T-helper 1 cell treated with Interleukin-12 subunit alpha and Interleukin-12 subunit beta and Interleukin-4 antibody, amounts not matched to agents 30 μg/mL and 1 μg/mL, for 36 hours (primary cell): ENCODE data around the gene RNU6-8.

Experiments
- H3K27ac Mint-ChIP-seq: one replicate; pipeline ENCODE4 v1.8.0; 2021; ENCODE audit warnings: mild to moderate bottlenecking, mixed read lengths
- H3K27me3 Mint-ChIP-seq: one replicate; pipeline ENCODE4 v1.8.0; 2021; ENCODE audit warnings: low read depth, mixed read lengths
- H3K36me3 Mint-ChIP-seq: one replicate; pipeline ENCODE4 v1.8.0; 2021; ENCODE audit warnings: low read depth, mixed read lengths
- H3K4me1 Mint-ChIP-seq: one replicate; pipeline ENCODE4 v1.8.0; 2021; ENCODE audit warnings: low read depth, mixed read lengths
- H3K4me3 Mint-ChIP-seq: one replicate; pipeline ENCODE4 v1.8.0; 2021; ENCODE audit warnings: mild to moderate bottlenecking, moderate library complexity, mixed read lengths
- H3K9me3 Mint-ChIP-seq: one replicate; pipeline ENCODE4 v1.8.0; 2021; ENCODE audit warnings: mixed read lengths

RNU6-8 gene

DNA sequence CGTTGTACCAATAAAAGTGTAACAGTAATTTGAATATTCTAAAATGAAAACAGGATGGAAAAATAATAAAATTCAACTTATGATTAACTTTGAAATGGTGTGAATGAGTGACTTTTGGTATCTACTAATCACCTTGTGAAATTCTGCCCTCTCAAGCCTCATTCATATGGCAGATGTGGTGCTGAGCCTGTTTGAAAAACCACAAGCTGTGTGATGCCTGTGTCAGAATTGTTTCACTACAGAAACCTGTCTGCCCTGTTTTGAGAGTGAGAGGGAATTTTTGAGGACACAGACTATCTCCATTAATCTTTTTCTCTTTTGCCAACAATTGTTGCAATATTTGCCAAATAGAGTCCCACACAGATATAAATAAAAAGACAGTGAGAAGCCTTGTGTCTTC is 5.2 kb downstream of the RNU6-8 start:
- Mint-ChIP-seq H3K4me1 (peaks cover 18% of the 10 kb centered on the region), H3K36me3 (no peaks in the 10 kb centered on the region), H3K27ac (no peak overlapping the region), H3K4me3 (no peak overlapping the region), H3K27me3 (no peaks in the 10 kb centered on the region), H3K9me3 (no peaks in the 10 kb centered on the region)

DNA sequence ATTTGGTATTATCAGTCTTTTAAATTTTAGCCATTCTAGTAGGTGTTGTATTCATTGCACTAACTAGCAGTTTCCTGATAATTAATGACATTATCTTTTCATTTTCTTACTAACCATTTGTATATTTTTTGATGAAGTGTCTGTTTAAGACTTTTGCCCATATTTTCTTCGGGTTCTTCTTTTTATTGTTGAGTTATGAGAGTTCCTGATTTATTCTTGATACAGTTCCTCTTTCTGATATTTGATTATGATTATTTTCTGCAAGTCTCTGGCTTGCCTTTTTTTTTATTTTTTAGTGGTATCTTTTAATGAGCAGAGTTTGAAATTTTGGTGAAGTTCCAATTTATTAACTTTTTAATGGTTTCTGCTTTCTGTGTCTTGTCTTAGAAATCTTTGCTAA is 7.4 kb downstream of the RNU6-8 start:
- H3K27me3 Mint-ChIP-seq, result no peaks in the 10 kb centered on the region
- H3K27ac Mint-ChIP-seq, result no peak overlapping the region
- no peak overlapping the region for H3K4me3 Mint-ChIP-seq
- H3K36me3 Mint-ChIP-seq, result no peaks in the 10 kb centered on the region
- peaks cover 2% of the 10 kb centered on the region for H3K4me1 Mint-ChIP-seq
- H3K9me3 Mint-ChIP-seq, result no peaks in the 10 kb centered on the region

DNA sequence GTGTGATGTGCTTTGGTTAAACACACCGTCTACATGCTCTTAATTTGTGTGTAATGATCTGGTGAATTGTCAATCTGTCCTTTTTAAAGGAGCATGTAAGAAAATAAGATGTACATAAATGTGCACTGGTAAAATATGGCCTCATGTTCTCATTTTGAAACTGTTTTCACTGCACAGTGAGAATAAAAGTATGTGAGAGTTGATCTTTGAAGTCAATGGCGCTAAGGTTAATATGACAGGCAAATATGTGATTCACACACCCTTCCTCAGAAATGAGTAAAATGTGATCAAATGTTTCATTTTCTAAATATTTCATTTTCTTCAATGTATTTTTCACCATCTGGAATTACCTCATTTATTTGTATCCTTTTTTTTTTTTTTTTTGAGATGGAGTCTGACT is 9.5 kb downstream of the RNU6-8 start:
- Mint-ChIP-seq H3K27ac (no peak overlapping the region), H3K9me3 (no peaks in the 10 kb centered on the region), H3K4me1 (peaks cover 2% of the 10 kb centered on the region), H3K4me3 (no peak overlapping the region), H3K36me3 (no peaks in the 10 kb centered on the region), H3K27me3 (no peaks in the 10 kb centered on the region)

DNA sequence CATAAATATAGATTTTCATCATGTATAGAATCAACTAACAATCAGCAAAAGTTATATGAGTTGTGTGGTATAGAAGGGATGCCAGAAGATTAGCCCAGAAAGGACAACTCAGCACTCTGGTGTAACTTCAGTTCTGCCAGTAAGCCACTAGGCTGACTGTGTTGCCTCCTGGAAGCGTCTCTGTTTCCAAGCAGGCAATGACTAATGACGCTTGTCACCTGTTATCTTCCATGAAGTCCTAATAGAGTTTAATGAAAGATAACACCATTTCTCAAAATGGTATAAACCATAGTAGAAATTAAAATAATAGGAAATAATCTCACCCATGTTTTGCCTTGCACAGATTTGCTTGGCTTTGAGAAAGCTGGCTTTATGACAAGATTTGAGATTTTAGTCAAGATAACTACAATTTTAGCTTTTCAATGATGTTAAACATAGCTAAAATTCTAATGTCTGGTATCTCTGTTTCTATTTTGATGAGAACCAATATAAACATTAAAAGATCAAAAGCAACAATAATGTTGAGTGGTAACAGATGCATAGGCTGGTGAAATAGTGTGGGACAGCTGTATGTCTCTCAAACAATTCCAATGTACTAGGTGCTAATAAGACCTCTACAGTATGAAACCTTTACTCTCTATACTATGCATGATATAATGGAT is 10.2 kb downstream of the RNU6-8 start:
- H3K4me1 Mint-ChIP-seq, result peaks cover 2% of the 10 kb centered on the region
- no peaks in the 10 kb centered on the region for H3K36me3 Mint-ChIP-seq
- no peak overlapping the region for H3K4me3 Mint-ChIP-seq
- no peaks in the 10 kb centered on the region for H3K27me3 Mint-ChIP-seq
- H3K27ac Mint-ChIP-seq, result no peak overlapping the region
- H3K9me3 Mint-ChIP-seq, result no peaks in the 10 kb centered on the region

DNA sequence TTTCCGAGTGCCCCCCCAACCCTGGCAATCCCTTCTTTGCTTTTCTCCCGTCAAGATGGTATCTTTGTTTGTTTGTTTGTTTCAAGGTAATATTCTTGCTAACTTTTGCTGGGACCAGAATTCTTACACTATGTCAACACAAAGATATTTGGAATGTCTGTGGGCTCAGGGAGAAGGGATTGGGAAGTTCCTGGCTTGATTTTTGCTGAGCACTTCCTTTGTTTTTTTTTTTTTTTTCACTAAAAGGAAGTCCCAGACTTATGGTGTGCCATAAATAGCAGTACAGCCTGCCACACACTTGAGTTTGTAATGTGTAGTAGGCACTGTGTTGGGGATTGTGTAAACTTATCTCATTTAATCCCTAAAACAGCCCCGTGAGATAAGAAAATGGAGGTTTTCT is 12.4 kb downstream of the RNU6-8 start:
- no peaks in the 10 kb centered on the region for H3K27me3 Mint-ChIP-seq
- H3K27ac Mint-ChIP-seq, result no peak overlapping the region
- no peaks in the 10 kb centered on the region for H3K36me3 Mint-ChIP-seq
- H3K9me3 Mint-ChIP-seq, result peaks cover 9% of the 10 kb centered on the region
- no peak overlapping the region for H3K4me3 Mint-ChIP-seq
- peaks cover 5% of the 10 kb centered on the region for H3K4me1 Mint-ChIP-seq

DNA sequence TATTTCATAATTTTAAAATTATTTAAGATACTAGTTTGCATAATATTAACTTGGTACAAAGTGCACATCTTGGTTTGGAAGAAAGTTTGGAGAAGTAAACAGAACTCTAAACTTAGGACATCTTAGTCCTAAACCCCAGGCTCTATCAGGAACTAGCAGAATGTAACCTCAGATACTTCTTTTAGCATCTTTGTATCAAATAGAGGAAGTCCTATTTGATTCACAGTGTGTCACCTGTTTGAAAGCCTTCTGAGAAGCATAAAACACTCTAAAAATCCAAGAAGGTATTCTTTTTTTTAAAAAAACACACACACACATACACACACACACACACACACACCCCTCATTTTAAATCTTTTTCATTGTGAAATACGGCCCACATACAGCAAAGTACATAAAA is 13.3 kb downstream of the RNU6-8 start:
- H3K4me3 Mint-ChIP-seq, result no peak overlapping the region
- H3K27ac Mint-ChIP-seq, result no peak overlapping the region
- H3K9me3 Mint-ChIP-seq, result peaks cover 17% of the 10 kb centered on the region

DNA sequence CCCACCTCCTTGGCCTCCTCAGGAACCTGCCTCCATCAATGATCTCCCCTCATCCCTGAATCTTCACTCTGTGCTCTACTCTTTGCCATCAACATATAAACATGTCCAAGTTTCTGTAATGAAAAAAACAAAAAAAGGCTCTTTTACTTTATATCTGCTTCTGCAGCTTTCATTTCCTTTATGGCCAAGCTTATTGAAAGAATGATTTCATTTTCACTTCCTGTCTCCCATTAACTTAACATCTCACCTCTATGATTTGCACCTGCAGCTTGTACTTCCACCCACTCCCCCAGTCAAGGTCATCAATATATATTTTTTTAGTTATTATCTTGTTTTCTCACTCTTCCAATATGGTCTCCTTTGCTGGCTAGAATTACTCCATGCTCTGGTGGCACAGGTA is 16.8 kb downstream of the RNU6-8 start:
- Mint-ChIP-seq H3K9me3 (peaks cover 24% of the 10 kb centered on the region), H3K4me1 (peaks cover 5% of the 10 kb centered on the region), H3K27me3 (no peaks in the 10 kb centered on the region), H3K36me3 (no peaks in the 10 kb centered on the region), H3K4me3 (no peak overlapping the region), H3K27ac (no peak overlapping the region)

More for the DNA sequence above, 13.3 kb downstream of the RNU6-8 start:
- H3K4me1 Mint-ChIP-seq, result peaks cover 5% of the 10 kb centered on the region
- H3K27me3 Mint-ChIP-seq, result no peaks in the 10 kb centered on the region
- H3K36me3 Mint-ChIP-seq, result no peaks in the 10 kb centered on the region

DNA sequence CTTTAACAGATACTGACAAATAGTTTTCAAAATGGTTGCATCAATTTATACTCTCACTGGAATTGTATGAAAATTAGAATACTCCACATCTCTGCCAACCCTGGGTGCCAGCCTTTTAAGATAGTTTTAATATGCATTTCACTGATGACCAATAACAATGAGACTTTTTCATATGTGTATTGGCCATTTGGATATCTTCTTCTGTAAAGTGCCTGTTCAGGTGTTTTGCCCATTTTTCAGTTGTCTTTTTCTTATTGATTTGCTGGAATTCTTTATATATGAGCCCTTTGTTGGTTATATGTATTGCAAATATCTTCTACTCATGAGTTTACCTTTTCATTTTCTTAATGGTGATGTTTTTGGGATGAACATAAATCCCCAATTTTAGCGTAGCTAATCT is 18.0 kb downstream of the RNU6-8 start:
- Mint-ChIP-seq H3K9me3 (peaks cover 33% of the 10 kb centered on the region), H3K27me3 (peaks cover 6% of the 10 kb centered on the region), H3K36me3 (no peaks in the 10 kb centered on the region), H3K27ac (no peak overlapping the region), H3K4me1 (peaks cover 5% of the 10 kb centered on the region), H3K4me3 (no peak overlapping the region)

DNA sequence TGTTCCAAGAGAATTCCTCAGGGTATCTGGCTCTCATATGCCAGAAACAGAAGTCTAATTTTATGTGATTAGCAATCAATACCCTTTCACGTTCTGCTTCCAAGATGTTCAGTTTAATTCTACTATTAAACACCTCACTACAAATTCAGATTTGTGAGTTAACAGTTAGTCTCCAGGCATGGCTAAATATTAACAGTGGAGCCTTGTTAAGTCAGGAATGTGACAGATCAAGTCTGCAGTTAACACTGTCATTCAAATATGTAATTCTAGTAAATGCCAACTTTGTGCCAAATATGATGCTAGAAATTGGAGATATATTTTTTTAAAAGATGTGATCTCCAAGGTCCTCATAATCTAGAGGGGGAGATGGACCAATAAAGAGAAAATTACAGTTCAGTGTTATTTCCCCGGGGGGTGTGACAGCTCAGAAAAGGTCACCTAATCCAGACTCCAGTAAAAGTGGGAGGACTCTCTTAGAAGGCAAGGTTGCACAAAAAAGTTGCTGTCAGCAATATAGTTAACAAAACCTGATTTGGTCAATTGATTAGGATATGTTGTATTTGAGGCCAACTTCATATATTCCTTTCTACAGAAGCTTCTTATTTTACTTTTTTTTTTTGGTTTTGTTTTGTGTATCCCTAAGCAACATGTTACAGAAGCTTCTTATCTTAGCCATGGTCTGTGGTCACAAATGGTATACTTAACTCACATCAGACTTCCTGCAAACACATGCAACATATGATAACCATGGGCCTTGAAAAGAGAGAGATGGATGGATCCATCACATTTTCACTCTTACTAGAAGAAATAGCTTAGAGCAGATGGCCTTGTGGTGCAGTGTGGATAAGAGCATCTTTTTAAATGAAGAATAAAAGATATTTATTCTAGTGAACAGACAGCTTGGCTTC is 19.7 kb downstream of the RNU6-8 start:
- H3K27ac Mint-ChIP-seq, result no peak overlapping the region
- H3K9me3 Mint-ChIP-seq, result peaks cover 37% of the 10 kb centered on the region
- peaks cover 9% of the 10 kb centered on the region for H3K27me3 Mint-ChIP-seq
- peaks cover 3% of the 10 kb centered on the region for H3K4me1 Mint-ChIP-seq
- H3K4me3 Mint-ChIP-seq, result no peak overlapping the region
- H3K36me3 Mint-ChIP-seq, result no peaks in the 10 kb centered on the region

DNA sequence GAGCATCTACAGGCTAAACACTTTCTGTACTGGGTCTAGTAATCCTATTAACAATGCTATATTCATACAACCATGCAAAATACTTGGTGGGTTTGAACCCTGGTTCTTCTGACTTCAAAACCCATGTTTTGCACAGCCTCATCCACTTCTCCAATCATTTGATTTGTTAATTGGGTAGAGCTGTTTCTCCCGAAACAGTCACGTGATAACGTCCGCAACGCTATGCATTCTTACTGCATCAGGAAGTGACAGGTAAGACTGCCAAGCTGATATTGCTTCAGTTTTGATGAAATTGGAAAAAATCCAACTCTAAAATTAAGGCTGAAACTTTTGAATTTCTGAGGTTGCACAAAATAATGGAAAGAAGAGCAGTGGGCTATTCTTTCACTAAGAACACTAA is 31.6 kb downstream of the RNU6-8 start:
- Mint-ChIP-seq H3K36me3 (no peaks in the 10 kb centered on the region), H3K9me3 (no peaks in the 10 kb centered on the region), H3K4me3 (no peak overlapping the region), H3K27me3 (no peaks in the 10 kb centered on the region), H3K27ac (no peak overlapping the region), H3K4me1 (no peaks in the 10 kb centered on the region)

DNA sequence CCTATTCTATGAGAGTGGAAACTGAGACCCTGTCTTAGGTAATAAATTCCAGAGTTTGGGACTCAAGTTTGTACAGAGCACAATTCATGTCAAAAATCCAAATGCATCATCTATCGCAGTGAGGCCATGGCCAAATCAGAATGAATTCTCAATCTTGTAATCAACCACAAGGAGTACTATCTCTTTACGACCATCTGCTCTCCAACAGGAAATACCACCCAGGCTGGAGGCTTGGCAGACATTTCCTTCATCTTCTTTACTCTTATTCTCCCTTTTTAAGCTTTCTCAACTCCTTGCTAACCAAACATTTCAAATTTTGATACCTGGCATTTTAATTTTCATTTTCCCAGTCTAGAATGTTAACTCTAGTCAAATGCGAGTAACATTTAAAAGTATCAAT is 33.9 kb downstream of the RNU6-8 start:
- Mint-ChIP-seq H3K36me3 (no peaks in the 10 kb centered on the region), H3K4me3 (no peak overlapping the region), H3K4me1 (no peaks in the 10 kb centered on the region), H3K27me3 (no peaks in the 10 kb centered on the region), H3K27ac (no peak overlapping the region), H3K9me3 (no peaks in the 10 kb centered on the region)

DNA sequence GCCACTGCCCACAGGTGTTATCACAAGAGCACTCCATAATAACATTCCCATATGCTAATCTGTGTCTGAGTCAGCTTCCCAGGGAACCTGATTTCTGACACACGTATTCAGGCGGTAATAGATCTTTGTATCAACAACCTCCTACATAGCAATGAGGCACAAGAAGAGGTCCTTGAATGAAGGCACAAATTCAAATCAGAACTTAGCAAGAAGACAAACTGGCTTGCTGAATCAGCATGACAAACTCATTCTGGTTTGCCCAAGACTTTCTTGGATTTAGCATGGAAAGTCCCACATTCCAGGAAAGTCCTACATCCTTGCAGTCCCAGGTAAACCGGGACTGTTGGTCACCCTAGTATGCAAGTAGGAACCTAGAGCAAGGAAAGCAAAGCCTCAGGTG is 35.2 kb downstream of the RNU6-8 start:
- Mint-ChIP-seq H3K36me3 (no peaks in the 10 kb centered on the region), H3K9me3 (no peaks in the 10 kb centered on the region), H3K27me3 (no peaks in the 10 kb centered on the region), H3K4me1 (no peaks in the 10 kb centered on the region), H3K27ac (no peak overlapping the region), H3K4me3 (no peak overlapping the region)

DNA sequence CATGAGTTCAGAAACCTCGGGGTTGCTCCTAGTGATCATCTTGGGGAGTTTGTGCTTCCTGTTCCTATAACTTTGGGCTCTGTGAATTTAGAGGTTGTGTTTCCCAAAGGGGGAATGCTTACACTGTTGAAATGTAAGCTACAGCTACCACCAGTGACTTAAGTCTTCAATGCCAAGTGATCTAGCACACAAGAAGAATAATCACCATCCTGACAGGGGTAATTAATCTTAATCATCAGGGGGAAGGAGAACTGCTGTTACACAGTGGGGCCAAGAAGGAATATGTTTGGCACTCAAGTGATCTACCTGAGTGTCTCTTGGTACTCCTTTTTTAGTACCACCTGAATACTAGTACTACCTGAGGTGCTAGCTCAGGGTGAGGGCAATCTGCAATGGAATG is 36.1 kb downstream of the RNU6-8 start:
- no peak overlapping the region for H3K4me3 Mint-ChIP-seq
- no peaks in the 10 kb centered on the region for H3K4me1 Mint-ChIP-seq
- H3K9me3 Mint-ChIP-seq, result no peaks in the 10 kb centered on the region
- H3K27me3 Mint-ChIP-seq, result no peaks in the 10 kb centered on the region
- no peaks in the 10 kb centered on the region for H3K36me3 Mint-ChIP-seq
- H3K27ac Mint-ChIP-seq, result no peak overlapping the region

DNA sequence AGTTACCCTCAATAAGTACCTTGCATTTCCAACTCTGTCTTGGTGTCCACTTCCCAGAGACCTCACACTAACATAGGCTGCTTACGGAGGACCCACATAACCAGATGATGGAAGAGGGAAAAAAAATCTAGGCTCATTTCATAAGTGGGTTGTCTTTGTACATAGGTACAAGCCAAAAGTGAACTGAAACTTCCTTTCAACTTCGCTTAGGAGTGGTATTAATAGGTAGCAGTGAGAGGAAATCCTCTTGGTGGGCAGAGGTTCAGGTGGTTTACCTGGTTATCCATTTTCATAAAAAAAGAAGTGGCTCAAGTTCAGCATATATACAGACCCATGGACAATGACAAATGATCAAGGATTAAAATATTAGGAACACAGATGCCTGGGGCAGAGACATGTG is 37.0 kb downstream of the RNU6-8 start:
- H3K4me3 Mint-ChIP-seq, result no peak overlapping the region
- no peaks in the 10 kb centered on the region for H3K36me3 Mint-ChIP-seq
- H3K9me3 Mint-ChIP-seq, result no peaks in the 10 kb centered on the region
- H3K4me1 Mint-ChIP-seq, result no peaks in the 10 kb centered on the region
- no peaks in the 10 kb centered on the region for H3K27me3 Mint-ChIP-seq
- no peak overlapping the region for H3K27ac Mint-ChIP-seq
